ENCODE measurements around the gene PAX9. TPM values are rescaled to one million over a fixed set of nuclear protein-coding genes. Genes with fewer than 3 reads are reported as not detected.

Gene PAX9
- total and polyA plus RNA-seq, 2 of the 13 experiments (the other 11 are each of a cell fraction or from before 2014, with no cell fraction given) = 0.03 TPM; not detected in 1

- TF ChIP-seq HIC2 (CRISPR knock-in tag; IDR thresholded peaks at IDR 0.05; ENCODE audit: low read depth) = peak; percentile 47; the same call in 1 of the 2 replicates
- TF ChIP-seq ETV5 (CRISPR knock-in tag; IDR thresholded peaks at IDR 0.05; ENCODE audit: borderline replicate concordance) = 0 out of 2 replicates have a peak, but pooled peaks have one; percentile 36
- TF ChIP-seq CSRNP1 (CRISPR knock-in tag; IDR thresholded peaks at IDR 0.05) = peak; percentile 45; the same call in 1 of the 2 replicates
- TF ChIP-seq DMAP1 (CRISPR knock-in tag; IDR thresholded peaks at IDR 0.05) = peak; percentile 29; the same call in 1 of the 2 replicates
- no peak for TF ChIP-seq RCOR2 (CRISPR knock-in tag; IDR thresholded peaks at IDR 0.05)
- no peak; the same call in 1 of the 2 replicates for TF ChIP-seq ZNF747 (CRISPR knock-in tag; IDR thresholded peaks at IDR 0.05; ENCODE audit: borderline replicate concordance)
- TF ChIP-seq ZNF878 (CRISPR knock-in tag; IDR thresholded peaks at IDR 0.05) = no peak
- TF ChIP-seq ZNF3 (CRISPR knock-in tag; IDR thresholded peaks at IDR 0.05) = no peak
- no peak for TF ChIP-seq ZNF503 (CRISPR knock-in tag; IDR thresholded peaks at IDR 0.05)
- TF ChIP-seq THAP7 (CRISPR knock-in tag; IDR thresholded peaks at IDR 0.05) = 0 out of 2 replicates have a peak, but pooled peaks have one; percentile 74
- peak; percentile 92; the same call in 1 of the 2 replicates for TF ChIP-seq BCL3 (CRISPR knock-in tag; IDR thresholded peaks at IDR 0.05)
- no peak for TF ChIP-seq ZBTB14 (CRISPR knock-in tag; IDR thresholded peaks at IDR 0.05)
- no peak for TF ChIP-seq FOXO1 (CRISPR knock-in tag; IDR thresholded peaks at IDR 0.05)
- TF ChIP-seq KLF6 (CRISPR knock-in tag; IDR thresholded peaks at IDR 0.05) = 0 out of 2 replicates have a peak, but pooled peaks have one; percentile 54
- TF ChIP-seq ZGPAT (CRISPR knock-in tag; IDR thresholded peaks at IDR 0.05) = peak; percentile 64; the same call in 1 of the 2 replicates
- no peak for TF ChIP-seq ZNF34 (CRISPR knock-in tag; IDR thresholded peaks at IDR 0.05; ENCODE audit: borderline replicate concordance)
Observed at GRCh38 chr14:36647824-36648753, 13.6 kb upstream of the PAX9 start (continued).

Data from HepG2 (cell line).